GM23338 (cell line): ENCODE data around the gene CELF2. TPM values are rescaled to one million over a fixed set of nuclear protein-coding genes. Genes with fewer than 3 reads are reported as not detected.

Experiments
- ATAC-seq: fragments of 200-7000 bp; cut with Tn5 transposase; 3 replicates; pipeline ENCODE4 v1.9.1; 2020
- DNase-seq: peaks from one replicate; pipeline ENCODE4 v3.0.0-alpha.2; 2015; ENCODE audit warnings: low spot score
- H2AFZ ChIP-seq: fragments of 200-600 bp; sonication (generic); 2 replicates; pipeline ENCODE4 v1.8.0; 2016; ENCODE audit warnings: antibody characterized with exemption, mild to moderate bottlenecking, moderate library complexity
- H3F3A ChIP-seq: fragments of 200-600 bp; sonication (generic); replicated peaks from 2 replicates; pipeline ENCODE4 v1.8.0; 2017; ENCODE audit warnings: antibody characterized with exemption, mixed run types, low read depth
- H3K27ac ChIP-seq: fragments of 200-600 bp; sonication (generic); 2 replicates; pipeline ENCODE4 v1.6.1; 2016; ENCODE audit warnings: low read depth
- H3K27me3 ChIP-seq: fragments of 200-600 bp; sonication (generic); 2 replicates; pipeline ENCODE4 v1.8.0; 2016; ENCODE audit warnings: mild to moderate bottlenecking, mixed run types, moderate library complexity; ENCODE audit not compliant: insufficient read depth
- H3K36me3 ChIP-seq: fragments of 200-600 bp; sonication (generic); 2 replicates; pipeline ENCODE4 v1.8.0; 2016; ENCODE audit warnings: mild to moderate bottlenecking; ENCODE audit not compliant: insufficient read depth
- H3K4me1 ChIP-seq: fragments of 200-600 bp; sonication (generic); 2 replicates; pipeline ENCODE4 v1.8.0; 2016; ENCODE audit warnings: mild to moderate bottlenecking, moderate library complexity; ENCODE audit not compliant: insufficient read depth
- H3K4me2 ChIP-seq: fragments of 200-600 bp; sonication (generic); 2 replicates; pipeline ENCODE4 v1.7.1; 2017; ENCODE audit warnings: mixed run types
- H3K4me3 ChIP-seq: fragments of 200-600 bp; sonication (generic); 2 replicates; pipeline ENCODE4 v1.6.1; 2016; ENCODE audit warnings: mixed run types
- H3K79me2 ChIP-seq: fragments of 200-600 bp; sonication (generic); replicated peaks from 2 replicates; pipeline ENCODE4 v1.8.0; 2017; ENCODE audit warnings: mild to moderate bottlenecking; ENCODE audit not compliant: insufficient read depth
- H3K9me2 ChIP-seq: fragments of 200-600 bp; sonication (generic); 2 replicates; pipeline ENCODE4 v1.8.0; 2017; ENCODE audit not compliant: insufficient read depth
- H4K20me1 ChIP-seq: fragments of 200-600 bp; sonication (generic); replicated peaks from 2 replicates; pipeline ENCODE4 v1.8.0; 2017; ENCODE audit warnings: mild to moderate bottlenecking; ENCODE audit not compliant: insufficient read depth
- H3K27ac Mint-ChIP-seq: 2 replicates; pipeline ENCODE4 v1.8.0; 2020; ENCODE audit warnings: inconsistent platforms, mild to moderate bottlenecking, moderate library complexity, mixed read lengths
- H3K27me3 Mint-ChIP-seq: 3 replicates; pipeline ENCODE4 v1.8.0; 2022; ENCODE audit warnings: low read depth, mild to moderate bottlenecking, moderate library complexity, mixed read lengths, inconsistent platforms; ENCODE audit not compliant: insufficient read depth, poor library complexity
- H3K36me3 Mint-ChIP-seq: 3 replicates; pipeline ENCODE4 v1.8.0; 2021; ENCODE audit warnings: low read depth, mild to moderate bottlenecking, inconsistent platforms, moderate library complexity, mixed read lengths
- H3K4me1 Mint-ChIP-seq: 3 replicates; pipeline ENCODE4 v1.8.0; 2020; ENCODE audit warnings: mild to moderate bottlenecking, inconsistent platforms, mixed read lengths
- H3K4me3 Mint-ChIP-seq: 3 replicates; pipeline ENCODE4 v1.8.0; 2021; ENCODE audit warnings: moderate library complexity, mild to moderate bottlenecking, inconsistent platforms, mixed read lengths
- H3K9me3 Mint-ChIP-seq: 3 replicates; pipeline ENCODE4 v1.8.0; 2020; ENCODE audit warnings: moderate library complexity, mild to moderate bottlenecking, inconsistent platforms, mixed read lengths
- CREB1 ChIP-seq: fragments of 250-450 bp; sonication (Bioruptor Pico); IDR thresholded peaks from 2 replicates; pipeline ENCODE4 v1.5.0; 2020; ENCODE audit warnings: low read depth, mild to moderate bottlenecking, moderate library complexity
- POLR2AphosphoS5 ChIP-seq: IDR thresholded peaks from 2 replicates; pipeline ENCODE4 v1.6.1; 2016; ENCODE audit warnings: antibody characterized with exemption, low read depth
- STAT1 ChIP-seq: IDR thresholded peaks from one replicate; pipeline ENCODE4 v1.6.1; 2016; ENCODE audit warnings: antibody characterized with exemption; ENCODE audit not compliant: unreplicated experiment
- polyA plus RNA-seq: library from polyadenylated mRNA; unstranded; fragments of >200 nt; fragmentation: Nextera tagmentation; extraction: Ambion mirVana; gene quantifications from 2 replicates; pipeline ENCODE4 v1.2.1, GENCODE V29; 2016
- total RNA-seq: library from RNA; depleted of rRNA; stranded (reverse); fragments of >200 nt; shearing (Covaris generic); gene quantifications from 2 replicates; pipeline ENCODE4 v1.2.3, GENCODE V29; 2014
- TF ChIP-seq, protein P1 (sequence below), 2 experiments: fragments of 200-600 bp in 1 of 2; sonication (generic) in 1 of 2; conservative IDR thresholded peaks; 2 replicates each; pipeline versions ENCODE4 v1.5.1 to v1.6.1; 2016 to 2017; ENCODE audit warnings: antibody characterized with exemption in 2 of 2, low read depth in 2 of 2, mild to moderate bottlenecking in 2 of 2, moderate library complexity in 1 of 2
- TF ChIP-seq, protein P2 (sequence below): fragments of 250-450 bp; sonication (Bioruptor Pico); IDR thresholded peaks from 2 replicates; pipeline ENCODE4 v1.5.0; 2020; ENCODE audit warnings: mild to moderate bottlenecking, moderate library complexity

Gene CELF2
- total and polyA plus RNA-seq, 2 experiments from 2014 or later, result 18.1 to 22.5 TPM

GRCh38 chr10:11165591-11166543, 148.2 kb downstream of the CELF2 start:
- Mint-ChIP-seq H3K27ac (no peak overlapping the region), H3K27me3 (peaks cover 8% of the 10 kb centered on the region), H3K36me3 (peaks cover 10% of the 10 kb centered on the region), H3K9me3 (peaks cover 13% of the 10 kb centered on the region), H3K4me1 (peaks cover 28% of the 10 kb centered on the region), H3K4me3 (peak overlapping the region; percentile 93)
- DNase-seq (peak; percentile 85), ATAC-seq (peak; percentile 84)
- TF ChIP-seq STAT1, result no peak
- TF ChIP-seq, protein P1, sequence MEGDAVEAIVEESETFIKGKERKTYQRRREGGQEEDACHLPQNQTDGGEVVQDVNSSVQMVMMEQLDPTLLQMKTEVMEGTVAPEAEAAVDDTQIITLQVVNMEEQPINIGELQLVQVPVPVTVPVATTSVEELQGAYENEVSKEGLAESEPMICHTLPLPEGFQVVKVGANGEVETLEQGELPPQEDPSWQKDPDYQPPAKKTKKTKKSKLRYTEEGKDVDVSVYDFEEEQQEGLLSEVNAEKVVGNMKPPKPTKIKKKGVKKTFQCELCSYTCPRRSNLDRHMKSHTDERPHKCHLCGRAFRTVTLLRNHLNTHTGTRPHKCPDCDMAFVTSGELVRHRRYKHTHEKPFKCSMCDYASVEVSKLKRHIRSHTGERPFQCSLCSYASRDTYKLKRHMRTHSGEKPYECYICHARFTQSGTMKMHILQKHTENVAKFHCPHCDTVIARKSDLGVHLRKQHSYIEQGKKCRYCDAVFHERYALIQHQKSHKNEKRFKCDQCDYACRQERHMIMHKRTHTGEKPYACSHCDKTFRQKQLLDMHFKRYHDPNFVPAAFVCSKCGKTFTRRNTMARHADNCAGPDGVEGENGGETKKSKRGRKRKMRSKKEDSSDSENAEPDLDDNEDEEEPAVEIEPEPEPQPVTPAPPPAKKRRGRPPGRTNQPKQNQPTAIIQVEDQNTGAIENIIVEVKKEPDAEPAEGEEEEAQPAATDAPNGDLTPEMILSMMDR (conservative IDR thresholded peaks at IDR 0.05; ENCODE audit: low read depth in 2 of 2), result peak; percentile 55 to 73
- no peak for TF ChIP-seq CREB1 (CRISPR knock-in tag)
- Histone ChIP-seq H3K79me2 (0 out of 2 replicates have a peak, but pooled peaks cover 4% of the 10 kb centered on the region), H3K4me2 (peak overlapping the region; percentile 94), H3K36me3 (no peaks in the 10 kb centered on the region), H3F3A (no peaks in the 10 kb centered on the region), H2AFZ (peak overlapping the region; percentile 94), H3K4me3 (peak overlapping the region; percentile 93), H3K4me1 (peaks cover 32% of the 10 kb centered on the region), H4K20me1 (no peaks in the 10 kb centered on the region), H3K27ac (peak overlapping the region; percentile 17; the same call in 1 of the 2 replicates), H3K27me3 (no peaks in the 10 kb centered on the region), H3K9me2 (peaks cover 9% of the 10 kb centered on the region; the same call in 1 of the 2 replicates)

- H3K4me1 Mint-ChIP-seq, result peaks cover 28% of the 10 kb centered on the region
- Histone ChIP-seq H3K4me2 (peak overlapping the region; percentile 94), H3K9me2 (peaks cover 9% of the 10 kb centered on the region; the same call in 1 of the 2 replicates), H3K4me3 (peak overlapping the region; percentile 93), H2AFZ (no peak overlapping the region), H4K20me1 (no peaks in the 10 kb centered on the region), H3K79me2 (0 out of 2 replicates have a peak, but pooled peaks cover 4% of the 10 kb centered on the region), H3K4me1 (peaks cover 39% of the 10 kb centered on the region), H3K27ac (no peak overlapping the region), H3K27me3 (no peaks in the 10 kb centered on the region), H3F3A (no peaks in the 10 kb centered on the region), H3K36me3 (no peaks in the 10 kb centered on the region)
- peaks cover 6% of the 10 kb centered on the region for H3K36me3 Mint-ChIP-seq
- no peak for TF ChIP-seq POLR2AphosphoS5
- ATAC-seq (no peak), DNase-seq (no peak)
- peaks cover 9% of the 10 kb centered on the region for H3K9me3 Mint-ChIP-seq
- H3K4me3 Mint-ChIP-seq, result peak overlapping the region; percentile 93
- H3K27me3 Mint-ChIP-seq, result peaks cover 8% of the 10 kb centered on the region
- no peak overlapping the region for H3K27ac Mint-ChIP-seq
These were observed 148.9 kb downstream of the CELF2 start for GRCh38 chr10:11166550-11166949.

DNA sequence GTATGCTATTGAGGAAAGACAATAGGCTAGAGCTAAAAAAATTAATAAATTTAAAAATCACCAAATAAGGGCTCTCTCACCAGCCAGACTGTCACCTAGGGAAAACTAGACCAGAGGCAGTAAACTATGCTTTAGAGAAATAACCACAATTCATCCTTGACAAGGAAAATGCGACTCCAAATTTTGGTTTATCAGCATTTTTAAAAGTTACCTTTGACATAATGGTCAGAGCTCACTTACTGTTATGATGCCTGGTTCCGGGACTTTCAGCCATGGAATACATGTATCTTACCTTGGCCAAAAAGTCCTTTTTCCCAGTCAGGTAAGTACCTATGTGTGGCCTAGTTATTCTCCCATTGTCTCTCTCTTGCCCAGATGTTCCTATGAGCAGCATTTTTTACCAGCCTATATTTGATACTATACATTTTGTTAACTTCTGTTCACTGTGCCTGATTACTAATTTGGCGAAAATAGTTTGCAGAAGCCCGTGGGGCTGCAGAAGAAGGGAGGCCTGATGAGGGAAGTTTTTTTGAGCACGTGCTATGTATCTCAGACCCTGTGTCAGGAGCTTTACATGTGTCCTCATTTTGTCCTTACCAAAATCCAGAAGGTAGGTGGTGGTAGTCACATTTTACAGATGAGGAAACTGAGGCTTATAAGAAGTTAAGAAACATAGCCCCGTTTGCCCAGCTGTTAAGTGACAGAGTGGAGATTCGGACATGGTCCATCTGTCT, 149.7 kb downstream of the CELF2 start:
- Histone ChIP-seq H3F3A (no peaks in the 10 kb centered on the region), H3K4me1 (peaks cover 41% of the 10 kb centered on the region), H4K20me1 (no peaks in the 10 kb centered on the region), H3K36me3 (no peaks in the 10 kb centered on the region), H3K27me3 (no peaks in the 10 kb centered on the region), H3K79me2 (0 out of 2 replicates have a peak, but pooled peaks cover 4% of the 10 kb centered on the region), H3K9me2 (peaks cover 9% of the 10 kb centered on the region; the same call in 1 of the 2 replicates), H2AFZ (no peak overlapping the region), H3K4me3 (no peak overlapping the region), H3K4me2 (no peak overlapping the region), H3K27ac (no peak overlapping the region)
- no peak overlapping the region for H3K4me3 Mint-ChIP-seq
- H3K36me3 Mint-ChIP-seq, result no peaks in the 10 kb centered on the region
- DNase-seq (no peak), ATAC-seq (no peak)
- peaks cover 29% of the 10 kb centered on the region for H3K4me1 Mint-ChIP-seq
- peaks cover 8% of the 10 kb centered on the region for H3K27me3 Mint-ChIP-seq
- peaks cover under 1% of the 10 kb centered on the region for H3K9me3 Mint-ChIP-seq
- no peak overlapping the region for H3K27ac Mint-ChIP-seq
- TF ChIP-seq, protein P2, sequence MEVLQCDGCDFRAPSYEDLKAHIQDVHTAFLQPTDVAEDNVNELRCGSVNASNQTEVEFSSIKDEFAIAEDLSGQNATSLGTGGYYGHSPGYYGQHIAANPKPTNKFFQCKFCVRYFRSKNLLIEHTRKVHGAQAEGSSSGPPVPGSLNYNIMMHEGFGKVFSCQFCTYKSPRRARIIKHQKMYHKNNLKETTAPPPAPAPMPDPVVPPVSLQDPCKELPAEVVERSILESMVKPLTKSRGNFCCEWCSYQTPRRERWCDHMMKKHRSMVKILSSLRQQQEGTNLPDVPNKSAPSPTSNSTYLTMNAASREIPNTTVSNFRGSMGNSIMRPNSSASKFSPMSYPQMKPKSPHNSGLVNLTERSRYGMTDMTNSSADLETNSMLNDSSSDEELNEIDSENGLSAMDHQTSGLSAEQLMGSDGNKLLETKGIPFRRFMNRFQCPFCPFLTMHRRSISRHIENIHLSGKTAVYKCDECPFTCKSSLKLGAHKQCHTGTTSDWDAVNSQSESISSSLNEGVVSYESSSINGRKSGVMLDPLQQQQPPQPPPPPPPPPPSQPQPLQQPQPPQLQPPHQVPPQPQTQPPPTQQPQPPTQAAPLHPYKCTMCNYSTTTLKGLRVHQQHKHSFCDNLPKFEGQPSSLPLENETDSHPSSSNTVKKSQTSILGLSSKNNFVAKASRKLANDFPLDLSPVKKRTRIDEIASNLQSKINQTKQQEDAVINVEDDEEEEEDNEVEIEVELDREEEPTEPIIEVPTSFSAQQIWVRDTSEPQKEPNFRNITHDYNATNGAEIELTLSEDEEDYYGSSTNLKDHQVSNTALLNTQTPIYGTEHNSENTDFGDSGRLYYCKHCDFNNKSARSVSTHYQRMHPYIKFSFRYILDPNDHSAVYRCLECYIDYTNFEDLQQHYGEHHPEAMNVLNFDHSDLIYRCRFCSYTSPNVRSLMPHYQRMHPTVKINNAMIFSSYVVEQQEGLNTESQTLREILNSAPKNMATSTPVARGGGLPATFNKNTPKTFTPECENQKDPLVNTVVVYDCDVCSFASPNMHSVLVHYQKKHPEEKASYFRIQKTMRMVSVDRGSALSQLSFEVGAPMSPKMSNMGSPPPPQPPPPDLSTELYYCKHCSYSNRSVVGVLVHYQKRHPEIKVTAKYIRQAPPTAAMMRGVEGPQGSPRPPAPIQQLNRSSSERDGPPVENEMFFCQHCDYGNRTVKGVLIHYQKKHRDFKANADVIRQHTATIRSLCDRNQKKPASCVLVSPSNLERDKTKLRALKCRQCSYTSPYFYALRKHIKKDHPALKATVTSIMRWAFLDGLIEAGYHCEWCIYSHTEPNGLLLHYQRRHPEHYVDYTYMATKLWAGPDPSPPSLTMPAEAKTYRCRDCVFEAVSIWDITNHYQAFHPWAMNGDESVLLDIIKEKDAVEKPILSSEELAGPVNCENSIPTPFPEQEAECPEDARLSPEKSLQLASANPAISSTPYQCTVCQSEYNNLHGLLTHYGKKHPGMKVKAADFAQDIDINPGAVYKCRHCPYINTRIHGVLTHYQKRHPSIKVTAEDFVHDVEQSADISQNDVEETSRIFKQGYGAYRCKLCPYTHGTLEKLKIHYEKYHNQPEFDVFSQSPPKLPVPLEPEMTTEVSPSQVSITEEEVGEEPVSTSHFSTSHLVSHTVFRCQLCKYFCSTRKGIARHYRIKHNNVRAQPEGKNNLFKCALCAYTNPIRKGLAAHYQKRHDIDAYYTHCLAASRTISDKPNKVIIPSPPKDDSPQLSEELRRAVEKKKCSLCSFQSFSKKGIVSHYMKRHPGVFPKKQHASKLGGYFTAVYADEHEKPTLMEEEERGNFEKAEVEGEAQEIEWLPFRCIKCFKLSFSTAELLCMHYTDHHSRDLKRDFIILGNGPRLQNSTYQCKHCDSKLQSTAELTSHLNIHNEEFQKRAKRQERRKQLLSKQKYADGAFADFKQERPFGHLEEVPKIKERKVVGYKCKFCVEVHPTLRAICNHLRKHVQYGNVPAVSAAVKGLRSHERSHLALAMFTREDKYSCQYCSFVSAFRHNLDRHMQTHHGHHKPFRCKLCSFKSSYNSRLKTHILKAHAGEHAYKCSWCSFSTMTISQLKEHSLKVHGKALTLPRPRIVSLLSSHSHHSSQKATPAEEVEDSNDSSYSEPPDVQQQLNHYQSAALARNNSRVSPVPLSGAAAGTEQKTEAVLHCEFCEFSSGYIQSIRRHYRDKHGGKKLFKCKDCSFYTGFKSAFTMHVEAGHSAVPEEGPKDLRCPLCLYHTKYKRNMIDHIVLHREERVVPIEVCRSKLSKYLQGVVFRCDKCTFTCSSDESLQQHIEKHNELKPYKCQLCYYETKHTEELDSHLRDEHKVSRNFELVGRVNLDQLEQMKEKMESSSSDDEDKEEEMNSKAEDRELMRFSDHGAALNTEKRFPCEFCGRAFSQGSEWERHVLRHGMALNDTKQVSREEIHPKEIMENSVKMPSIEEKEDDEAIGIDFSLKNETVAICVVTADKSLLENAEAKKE (CRISPR knock-in tag), result no peak
